AG09319 (cell line): Measurements from ENCODE around the gene NPPC.
"Not testable (repeated sequence)": the region's sequence is repeated elsewhere in the genome, so short reads cannot be mapped to it uniquely, and the experiment has no call there.

Experiments used
- DNase-seq: peaks from one replicate; pipeline ENCODE4 v3.0.0-alpha.2; 2010; ENCODE audit warnings: low read depth; ENCODE audit errors: extremely low read depth
- TF ChIP-seq, protein P1 (sequence below): IDR thresholded peaks from 2 replicates; pipeline ENCODE4 v1.5.1; 2011; ENCODE audit warnings: low read depth, mild to moderate bottlenecking, inconsistent platforms, low read length, moderate library complexity

Gene NPPC

DNA sequence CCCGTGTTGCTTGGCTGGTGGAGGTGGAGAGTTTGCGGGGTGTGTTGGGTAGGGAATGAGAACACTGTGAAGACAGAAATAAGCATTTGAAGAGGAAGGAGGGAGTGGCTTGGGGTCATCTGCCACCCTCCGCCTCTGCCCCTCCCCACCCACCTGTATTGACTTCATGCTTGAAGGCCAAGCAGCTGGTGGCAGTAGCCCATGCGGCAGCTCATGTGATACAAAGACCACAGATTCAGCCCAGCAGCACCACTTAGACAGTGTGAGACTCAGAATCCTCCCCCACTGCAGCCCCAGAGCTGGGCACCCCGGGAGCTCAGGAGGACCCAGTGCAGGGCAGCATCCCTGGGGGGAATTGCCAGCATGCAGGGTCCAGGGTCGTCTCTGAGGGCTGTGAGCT lies 15.4 kb downstream of the NPPC start:
- TF ChIP-seq, protein P1, sequence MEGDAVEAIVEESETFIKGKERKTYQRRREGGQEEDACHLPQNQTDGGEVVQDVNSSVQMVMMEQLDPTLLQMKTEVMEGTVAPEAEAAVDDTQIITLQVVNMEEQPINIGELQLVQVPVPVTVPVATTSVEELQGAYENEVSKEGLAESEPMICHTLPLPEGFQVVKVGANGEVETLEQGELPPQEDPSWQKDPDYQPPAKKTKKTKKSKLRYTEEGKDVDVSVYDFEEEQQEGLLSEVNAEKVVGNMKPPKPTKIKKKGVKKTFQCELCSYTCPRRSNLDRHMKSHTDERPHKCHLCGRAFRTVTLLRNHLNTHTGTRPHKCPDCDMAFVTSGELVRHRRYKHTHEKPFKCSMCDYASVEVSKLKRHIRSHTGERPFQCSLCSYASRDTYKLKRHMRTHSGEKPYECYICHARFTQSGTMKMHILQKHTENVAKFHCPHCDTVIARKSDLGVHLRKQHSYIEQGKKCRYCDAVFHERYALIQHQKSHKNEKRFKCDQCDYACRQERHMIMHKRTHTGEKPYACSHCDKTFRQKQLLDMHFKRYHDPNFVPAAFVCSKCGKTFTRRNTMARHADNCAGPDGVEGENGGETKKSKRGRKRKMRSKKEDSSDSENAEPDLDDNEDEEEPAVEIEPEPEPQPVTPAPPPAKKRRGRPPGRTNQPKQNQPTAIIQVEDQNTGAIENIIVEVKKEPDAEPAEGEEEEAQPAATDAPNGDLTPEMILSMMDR: no peak
- DNase-seq: no peak

DNA sequence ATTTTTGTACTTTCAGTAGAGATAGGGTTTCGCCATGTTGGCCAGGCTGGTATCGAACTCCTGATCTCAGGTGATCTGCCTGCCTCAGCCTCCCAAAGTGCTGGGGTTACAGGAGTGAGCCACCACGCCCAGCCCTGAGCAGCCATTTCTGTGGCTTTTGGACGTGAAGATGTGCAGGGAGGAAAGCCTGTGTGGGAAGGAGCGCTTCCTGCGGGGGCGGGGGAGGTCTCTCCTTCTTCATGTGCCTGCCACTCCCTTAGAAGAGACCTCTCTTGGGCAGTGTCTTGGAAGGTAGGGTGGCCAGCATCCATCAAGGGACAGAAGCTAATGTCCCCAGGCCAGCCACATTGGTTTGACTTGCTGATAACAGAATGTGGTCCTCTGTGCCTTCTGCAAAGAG lies 16.0 kb downstream of the NPPC start:
- DNase-seq: not testable (repeated sequence)

GRCh38 chr2:231909631-231910030 lies 16.6 kb downstream of the NPPC start:
- TF ChIP-seq, protein P1: no peak
- DNase-seq: no peak

GRCh38 chr2:231908584-231908983 lies 17.6 kb downstream of the NPPC start:
- TF ChIP-seq, protein P1: no peak
- no peak for DNase-seq

GRCh38 chr2:231907765-231908164 lies 18.4 kb downstream of the NPPC start:
- no peak for DNase-seq

GRCh38 chr2:231905026-231905425 lies 21.2 kb downstream of the NPPC start:
- TF ChIP-seq, protein P1: no peak
- DNase-seq: no peak

More at GRCh38 chr2:231907765-231908164, 18.4 kb downstream of the NPPC start:
- TF ChIP-seq, protein P1: no peak

DNA sequence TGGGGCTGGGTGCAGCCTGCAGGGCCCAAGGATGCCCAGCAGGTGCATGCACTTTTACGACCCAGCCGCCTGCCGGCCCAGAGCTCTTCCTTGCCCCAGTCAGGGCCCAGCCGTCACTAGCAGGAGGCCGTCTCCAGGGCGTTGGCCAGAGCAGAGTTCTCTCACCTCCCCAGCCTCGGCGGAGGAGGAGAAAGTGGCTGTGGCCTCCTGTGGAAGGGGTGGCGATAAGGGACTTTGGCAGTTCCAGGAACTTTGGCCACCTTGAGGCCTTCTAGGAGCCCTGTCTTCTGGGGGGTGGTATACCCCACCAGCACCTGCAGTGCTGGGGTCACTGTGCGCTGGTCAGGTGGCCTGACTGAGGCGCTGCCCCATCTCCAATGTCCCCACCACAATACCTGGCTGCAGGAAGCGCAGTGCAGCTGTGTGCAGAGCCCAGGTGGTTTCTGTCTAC lies 22.0 kb downstream of the NPPC start:
- TF ChIP-seq, protein P1: no peak
- DNase-seq: no peak

DNA sequence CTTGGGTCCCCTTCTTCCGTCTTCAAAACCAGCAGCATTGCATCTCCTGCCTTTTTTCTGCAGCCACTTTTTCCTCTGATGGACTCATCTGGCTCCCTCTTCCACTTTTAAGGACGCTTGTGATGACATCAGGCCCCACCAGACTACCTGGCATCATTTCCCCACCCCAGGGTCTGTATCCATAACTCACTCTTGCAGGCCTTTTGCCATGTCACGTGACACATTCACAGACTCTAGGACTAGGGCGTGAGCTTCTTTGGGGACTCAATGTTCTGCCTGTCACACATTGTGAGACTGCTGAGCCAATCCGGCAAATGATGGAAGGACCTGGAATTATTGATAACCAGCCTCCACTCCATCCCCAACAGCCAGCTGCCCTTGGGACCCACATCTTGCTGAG lies 23.6 kb downstream of the NPPC start:
- TF ChIP-seq, protein P1: no peak
- DNase-seq: no peak
